Measurements from ENCODE around the gene GPC6.

DNA sequence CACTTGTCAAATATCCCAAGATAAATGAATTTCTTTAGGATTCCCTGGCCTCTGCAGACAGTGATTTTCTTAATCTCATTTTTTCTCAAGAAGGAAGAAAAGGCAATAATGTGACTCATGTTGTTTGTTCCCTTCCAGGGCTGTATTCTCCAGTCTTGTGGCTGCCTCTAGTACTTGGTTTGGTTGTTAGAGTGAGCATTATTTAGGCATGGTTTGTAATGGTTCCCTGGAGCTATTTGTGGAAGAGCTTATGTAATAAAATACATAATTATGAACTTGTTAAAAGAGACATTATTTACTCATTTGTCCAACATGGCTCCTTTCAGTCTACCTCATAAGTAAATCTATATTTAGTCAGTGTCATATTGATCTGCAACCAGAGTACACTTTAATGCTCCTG, 982.5 kb downstream of the GPC6 start:
- TF ChIP-seq, protein P1, sequence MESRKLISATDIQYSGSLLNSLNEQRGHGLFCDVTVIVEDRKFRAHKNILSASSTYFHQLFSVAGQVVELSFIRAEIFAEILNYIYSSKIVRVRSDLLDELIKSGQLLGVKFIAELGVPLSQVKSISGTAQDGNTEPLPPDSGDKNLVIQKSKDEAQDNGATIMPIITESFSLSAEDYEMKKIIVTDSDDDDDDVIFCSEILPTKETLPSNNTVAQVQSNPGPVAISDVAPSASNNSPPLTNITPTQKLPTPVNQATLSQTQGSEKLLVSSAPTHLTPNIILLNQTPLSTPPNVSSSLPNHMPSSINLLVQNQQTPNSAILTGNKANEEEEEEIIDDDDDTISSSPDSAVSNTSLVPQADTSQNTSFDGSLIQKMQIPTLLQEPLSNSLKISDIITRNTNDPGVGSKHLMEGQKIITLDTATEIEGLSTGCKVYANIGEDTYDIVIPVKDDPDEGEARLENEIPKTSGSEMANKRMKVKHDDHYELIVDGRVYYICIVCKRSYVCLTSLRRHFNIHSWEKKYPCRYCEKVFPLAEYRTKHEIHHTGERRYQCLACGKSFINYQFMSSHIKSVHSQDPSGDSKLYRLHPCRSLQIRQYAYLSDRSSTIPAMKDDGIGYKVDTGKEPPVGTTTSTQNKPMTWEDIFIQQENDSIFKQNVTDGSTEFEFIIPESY (IDR thresholded peaks at IDR 0.05; ENCODE audit: extremely low read depth, insufficient replicate concordance, low read length), result no peak
- TF ChIP-seq, protein P2, sequence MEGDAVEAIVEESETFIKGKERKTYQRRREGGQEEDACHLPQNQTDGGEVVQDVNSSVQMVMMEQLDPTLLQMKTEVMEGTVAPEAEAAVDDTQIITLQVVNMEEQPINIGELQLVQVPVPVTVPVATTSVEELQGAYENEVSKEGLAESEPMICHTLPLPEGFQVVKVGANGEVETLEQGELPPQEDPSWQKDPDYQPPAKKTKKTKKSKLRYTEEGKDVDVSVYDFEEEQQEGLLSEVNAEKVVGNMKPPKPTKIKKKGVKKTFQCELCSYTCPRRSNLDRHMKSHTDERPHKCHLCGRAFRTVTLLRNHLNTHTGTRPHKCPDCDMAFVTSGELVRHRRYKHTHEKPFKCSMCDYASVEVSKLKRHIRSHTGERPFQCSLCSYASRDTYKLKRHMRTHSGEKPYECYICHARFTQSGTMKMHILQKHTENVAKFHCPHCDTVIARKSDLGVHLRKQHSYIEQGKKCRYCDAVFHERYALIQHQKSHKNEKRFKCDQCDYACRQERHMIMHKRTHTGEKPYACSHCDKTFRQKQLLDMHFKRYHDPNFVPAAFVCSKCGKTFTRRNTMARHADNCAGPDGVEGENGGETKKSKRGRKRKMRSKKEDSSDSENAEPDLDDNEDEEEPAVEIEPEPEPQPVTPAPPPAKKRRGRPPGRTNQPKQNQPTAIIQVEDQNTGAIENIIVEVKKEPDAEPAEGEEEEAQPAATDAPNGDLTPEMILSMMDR (IDR thresholded peaks at IDR 0.05 in 2 of 3, conservative IDR thresholded peaks at IDR 0.05 in 1 of 3; ENCODE audit: borderline replicate concordance in 1 of 3, insufficient read depth in 1 of 3, low read depth in 2 of 3, low read length in 2 of 3), result no peak
- TF ChIP-seq, protein P3, sequence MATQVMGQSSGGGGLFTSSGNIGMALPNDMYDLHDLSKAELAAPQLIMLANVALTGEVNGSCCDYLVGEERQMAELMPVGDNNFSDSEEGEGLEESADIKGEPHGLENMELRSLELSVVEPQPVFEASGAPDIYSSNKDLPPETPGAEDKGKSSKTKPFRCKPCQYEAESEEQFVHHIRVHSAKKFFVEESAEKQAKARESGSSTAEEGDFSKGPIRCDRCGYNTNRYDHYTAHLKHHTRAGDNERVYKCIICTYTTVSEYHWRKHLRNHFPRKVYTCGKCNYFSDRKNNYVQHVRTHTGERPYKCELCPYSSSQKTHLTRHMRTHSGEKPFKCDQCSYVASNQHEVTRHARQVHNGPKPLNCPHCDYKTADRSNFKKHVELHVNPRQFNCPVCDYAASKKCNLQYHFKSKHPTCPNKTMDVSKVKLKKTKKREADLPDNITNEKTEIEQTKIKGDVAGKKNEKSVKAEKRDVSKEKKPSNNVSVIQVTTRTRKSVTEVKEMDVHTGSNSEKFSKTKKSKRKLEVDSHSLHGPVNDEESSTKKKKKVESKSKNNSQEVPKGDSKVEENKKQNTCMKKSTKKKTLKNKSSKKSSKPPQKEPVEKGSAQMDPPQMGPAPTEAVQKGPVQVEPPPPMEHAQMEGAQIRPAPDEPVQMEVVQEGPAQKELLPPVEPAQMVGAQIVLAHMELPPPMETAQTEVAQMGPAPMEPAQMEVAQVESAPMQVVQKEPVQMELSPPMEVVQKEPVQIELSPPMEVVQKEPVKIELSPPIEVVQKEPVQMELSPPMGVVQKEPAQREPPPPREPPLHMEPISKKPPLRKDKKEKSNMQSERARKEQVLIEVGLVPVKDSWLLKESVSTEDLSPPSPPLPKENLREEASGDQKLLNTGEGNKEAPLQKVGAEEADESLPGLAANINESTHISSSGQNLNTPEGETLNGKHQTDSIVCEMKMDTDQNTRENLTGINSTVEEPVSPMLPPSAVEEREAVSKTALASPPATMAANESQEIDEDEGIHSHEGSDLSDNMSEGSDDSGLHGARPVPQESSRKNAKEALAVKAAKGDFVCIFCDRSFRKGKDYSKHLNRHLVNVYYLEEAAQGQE (IDR thresholded peaks at IDR 0.05; ENCODE audit: low read depth), result no peak
- TF ChIP-seq ELF1 (IDR thresholded peaks at IDR 0.05; ENCODE audit: borderline replicate concordance, low read depth), result no peak
- TF ChIP-seq CEBPB (IDR thresholded peaks at IDR 0.05; ENCODE audit: low read depth), result no peak
- no peak for TF ChIP-seq SRF (IDR thresholded peaks at IDR 0.05; ENCODE audit: low read depth)
- no peak for TF ChIP-seq POLR2A (IDR thresholded peaks at IDR 0.05; ENCODE audit: borderline replicate concordance, extremely low read depth, insufficient read depth, insufficient read length)
- TF ChIP-seq, protein P4, sequence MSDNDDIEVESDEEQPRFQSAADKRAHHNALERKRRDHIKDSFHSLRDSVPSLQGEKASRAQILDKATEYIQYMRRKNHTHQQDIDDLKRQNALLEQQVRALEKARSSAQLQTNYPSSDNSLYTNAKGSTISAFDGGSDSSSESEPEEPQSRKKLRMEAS (IDR thresholded peaks at IDR 0.05), result no peak
- no peak for TF ChIP-seq SP1 (IDR thresholded peaks at IDR 0.05; ENCODE audit: low read depth)
- TF ChIP-seq POLR2AphosphoS5 (IDR thresholded peaks at IDR 0.05; ENCODE audit: low read depth, low read length), result no peak
- TF ChIP-seq EZH2 (IDR thresholded peaks at IDR 0.05), result no peak
- no peak for TF ChIP-seq EZH2phosphoT487 (IDR thresholded peaks at IDR 0.05; ENCODE audit: borderline replicate concordance)
- TF ChIP-seq ZFX (IDR thresholded peaks at IDR 0.05), result no peak
